NCI-H748 treated with DMSO at 0.1 percent for 48 hours (cell line): ENCODE results near the gene APOC3.

Source experiments
- DNase-seq: peaks from one replicate; lab custom pipeline; 2025; lab: John Stamatoyannopoulos, UW

APOC3 gene

DNA sequence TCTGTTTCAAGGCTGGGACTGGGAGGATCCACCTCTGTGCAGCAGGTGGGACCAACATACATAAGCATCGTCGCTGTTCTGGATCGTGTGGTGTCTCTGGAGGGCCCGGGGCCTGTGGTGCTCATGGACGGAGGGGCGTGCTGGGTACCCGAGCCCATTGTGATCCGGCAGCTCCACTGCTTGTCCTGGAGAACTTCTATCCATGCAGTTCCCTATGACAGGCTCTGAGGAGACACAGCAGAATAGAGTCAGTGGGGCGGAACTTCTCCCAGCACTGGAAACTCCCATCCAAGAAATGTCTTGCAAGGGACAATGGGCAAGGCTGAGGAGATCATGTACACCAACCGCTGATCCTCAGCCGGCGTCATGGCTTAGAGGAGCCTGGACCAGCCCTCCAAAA lies 19.4 kb downstream of the APOC3 start:
- DNase-seq, result no peak

GRCh38 chr11:116849486-116849885 lies 19.8 kb downstream of the APOC3 start:
- DNase-seq, result no peak

DNA sequence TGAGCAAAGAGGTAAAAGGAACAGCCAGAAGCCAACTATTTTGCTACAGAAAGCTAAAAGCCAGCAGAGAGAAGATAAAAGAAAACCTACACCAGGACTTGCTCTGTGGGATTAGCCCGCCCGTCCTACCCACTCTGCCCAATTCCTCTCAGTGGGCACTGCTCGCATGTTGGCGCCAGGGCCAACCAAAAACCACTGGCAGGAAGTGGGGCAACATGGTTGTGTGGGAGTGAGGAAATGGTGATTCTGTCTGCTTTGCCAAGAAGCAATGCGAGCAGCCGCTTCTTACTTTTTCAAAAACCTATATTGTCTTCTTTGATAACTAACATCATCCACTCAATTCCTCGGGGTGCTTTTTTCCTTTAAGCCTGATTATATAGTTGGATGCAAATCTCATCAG lies 21.9 kb downstream of the APOC3 start:
- no peak for DNase-seq

DNA sequence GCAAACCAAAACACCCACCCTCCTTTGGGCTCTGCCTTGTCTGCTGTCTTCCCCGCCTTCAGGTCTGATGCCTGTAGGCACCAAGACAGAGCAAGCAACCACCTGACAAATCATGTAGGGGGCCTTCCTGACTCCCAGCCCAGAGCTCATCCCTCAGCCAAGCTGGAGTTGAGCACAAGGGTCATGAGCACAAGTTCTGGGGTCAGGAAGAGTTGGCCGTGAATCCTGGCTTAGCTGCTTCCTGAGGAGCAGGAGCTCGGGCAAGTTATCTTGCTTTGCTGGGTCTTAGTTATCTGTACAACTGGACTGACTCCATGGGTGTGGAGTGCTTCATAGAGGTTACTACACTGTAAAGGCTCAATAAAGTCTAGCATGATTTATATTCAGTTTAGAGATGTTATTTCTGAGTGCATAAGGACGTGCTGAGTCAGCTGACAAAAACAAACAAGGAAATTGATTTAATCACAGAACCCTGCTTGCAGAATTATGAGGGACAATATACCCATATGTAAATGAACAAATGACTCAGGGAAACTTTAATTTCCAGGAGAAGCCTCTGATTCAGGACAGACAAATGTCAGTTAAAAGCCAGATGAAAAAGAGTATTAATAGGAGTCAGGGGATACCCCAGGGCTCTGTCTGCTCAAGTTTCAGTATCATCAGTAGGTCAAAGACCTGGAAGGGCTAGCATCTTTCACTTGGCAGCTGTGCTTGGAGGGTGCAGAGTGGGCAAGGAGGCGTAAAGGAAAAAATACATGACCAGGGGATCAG lies 22.7 kb downstream of the APOC3 start:
- no peak for DNase-seq

DNA sequence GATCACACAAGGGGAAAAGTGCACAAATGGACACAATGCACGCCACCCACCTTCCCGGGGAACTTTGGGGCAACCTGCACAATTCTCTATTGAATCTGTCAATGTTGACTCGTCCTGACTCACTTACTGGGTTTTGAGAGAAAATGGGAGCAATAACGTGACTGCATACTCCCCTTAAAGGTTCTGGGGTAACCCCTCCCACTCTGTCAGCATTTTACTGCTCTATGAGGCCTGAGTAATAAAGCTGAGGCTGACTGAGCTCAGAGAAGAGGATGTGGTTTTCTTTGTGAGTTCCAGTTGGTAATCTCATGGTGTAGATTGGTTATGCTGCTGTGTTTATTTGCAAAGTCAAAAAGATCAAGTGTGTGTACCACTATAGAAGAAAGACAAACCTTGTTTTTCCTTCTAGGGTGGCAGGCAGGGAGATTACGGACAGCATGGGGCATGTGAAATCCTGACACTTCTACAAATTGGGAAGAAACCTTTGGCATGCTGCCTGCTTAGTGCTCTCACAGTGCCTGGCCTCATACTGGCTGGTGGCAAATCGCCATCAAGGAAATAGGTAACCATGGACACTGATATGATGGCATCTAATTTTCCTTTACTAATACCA lies 23.9 kb downstream of the APOC3 start:
- no peak for DNase-seq

DNA sequence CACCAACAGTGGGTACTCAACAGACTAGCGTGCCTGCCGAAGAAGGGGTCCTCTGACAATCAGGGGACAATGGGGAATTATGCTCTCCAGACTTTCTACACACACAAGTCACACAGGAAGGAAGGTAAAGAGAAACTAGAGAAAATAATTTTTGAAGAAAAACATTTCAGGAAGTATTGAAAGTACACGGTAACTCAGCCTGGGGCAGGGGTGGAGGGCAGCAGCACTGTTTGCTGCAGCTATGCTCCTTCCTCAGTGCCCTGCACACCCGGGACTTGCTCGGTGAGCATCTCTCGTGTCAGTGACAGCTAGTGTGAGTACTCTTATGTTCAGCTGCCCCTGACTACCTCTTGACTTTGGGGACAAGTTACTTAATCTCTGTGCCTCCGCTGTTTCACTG lies 25.7 kb downstream of the APOC3 start:
- DNase-seq, result no peak

- no peak for DNase-seq
Measured at GRCh38 chr11:116856423-116856822, 26.7 kb downstream of the APOC3 start.

DNA sequence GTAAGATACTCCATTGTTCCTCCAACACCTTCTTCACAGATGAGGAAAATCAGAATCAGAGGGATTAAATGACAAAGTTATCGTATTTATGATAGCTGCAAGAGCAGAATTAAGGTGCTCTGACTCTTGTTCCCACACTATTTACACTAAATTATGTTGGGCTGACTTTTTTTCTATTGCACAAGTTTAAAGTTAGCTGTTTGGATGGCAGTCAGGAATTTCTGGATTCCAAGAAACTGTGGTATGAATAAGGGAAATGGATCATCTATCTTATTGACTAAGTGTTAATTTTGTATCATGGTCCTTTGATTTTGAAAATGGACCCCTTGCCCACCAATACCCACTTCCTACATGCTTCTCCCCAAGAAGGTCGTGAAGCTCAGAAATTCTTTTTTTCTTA lies 27.6 kb downstream of the APOC3 start:
- no peak for DNase-seq

- no peak for DNase-seq
Measured at GRCh38 chr11:116857936-116858335, 28.2 kb downstream of the APOC3 start.

DNA sequence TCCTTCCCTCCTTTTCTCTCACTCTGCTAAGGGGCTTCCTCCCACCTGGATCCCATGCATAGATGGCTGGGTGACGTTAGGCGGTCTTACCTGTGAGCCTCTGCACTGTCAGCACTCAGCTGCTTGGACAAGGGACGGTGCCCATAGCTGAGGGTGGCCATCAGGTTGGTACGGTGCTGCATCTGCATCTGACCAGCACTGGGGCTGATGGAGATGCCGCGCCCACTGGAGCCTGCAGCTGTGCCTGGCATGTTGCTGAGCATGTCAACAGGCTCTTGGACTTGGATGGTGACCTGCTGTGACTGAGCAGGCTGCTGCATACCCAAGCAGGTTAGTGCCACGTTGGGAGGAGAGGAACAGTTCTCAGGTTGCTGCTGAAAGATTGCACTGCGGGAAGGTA lies 29.5 kb downstream of the APOC3 start:
- DNase-seq, result no peak

GRCh38 chr11:116860303-116860702 lies 30.6 kb downstream of the APOC3 start:
- DNase-seq, result no peak

- DNase-seq, result no peak
Measured at GRCh38 chr11:116861539-116861938, 31.8 kb downstream of the APOC3 start.

DNA sequence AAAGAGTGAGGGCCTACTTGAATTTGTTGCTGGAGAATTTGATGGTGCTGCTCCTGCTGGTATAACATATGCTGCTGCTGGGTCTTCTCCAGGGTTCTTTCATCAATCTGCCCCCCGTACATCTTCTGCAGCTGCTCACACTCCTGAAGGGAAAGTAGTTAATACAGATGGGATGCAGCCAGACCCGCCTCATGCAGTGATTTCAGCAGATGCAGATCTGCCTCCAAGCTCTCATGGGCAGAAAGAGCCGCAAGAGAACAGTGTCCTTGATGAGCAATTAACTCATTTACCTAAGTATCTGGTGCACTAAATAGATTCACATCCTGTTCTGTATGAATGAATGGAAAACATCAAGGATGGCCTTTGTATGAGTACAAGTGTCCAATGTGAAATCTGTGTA lies 32.5 kb downstream of the APOC3 start:
- DNase-seq, result no peak

DNA sequence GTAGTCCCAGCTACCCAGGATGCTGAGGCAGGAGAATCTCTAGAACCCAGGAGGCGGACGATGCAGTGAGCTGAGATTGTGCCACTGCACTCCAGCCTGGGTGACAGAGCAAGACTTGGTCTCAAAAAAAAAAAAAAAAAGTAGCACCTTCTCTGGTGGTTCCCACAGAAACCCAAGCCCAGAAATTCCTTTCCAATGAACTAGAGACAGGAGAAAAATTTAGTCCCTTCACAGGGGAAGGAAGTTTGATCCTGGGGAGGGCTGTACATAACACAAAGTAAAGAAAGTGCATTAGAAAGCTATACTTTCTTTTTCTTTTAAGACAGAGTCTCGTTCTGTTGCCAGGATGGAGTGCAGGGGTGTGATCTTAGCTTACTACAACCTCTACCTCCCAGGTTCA lies 33.2 kb downstream of the APOC3 start:
- DNase-seq, result no peak

GRCh38 chr11:116864531-116864930 lies 34.8 kb downstream of the APOC3 start:
- DNase-seq, result no peak

DNA sequence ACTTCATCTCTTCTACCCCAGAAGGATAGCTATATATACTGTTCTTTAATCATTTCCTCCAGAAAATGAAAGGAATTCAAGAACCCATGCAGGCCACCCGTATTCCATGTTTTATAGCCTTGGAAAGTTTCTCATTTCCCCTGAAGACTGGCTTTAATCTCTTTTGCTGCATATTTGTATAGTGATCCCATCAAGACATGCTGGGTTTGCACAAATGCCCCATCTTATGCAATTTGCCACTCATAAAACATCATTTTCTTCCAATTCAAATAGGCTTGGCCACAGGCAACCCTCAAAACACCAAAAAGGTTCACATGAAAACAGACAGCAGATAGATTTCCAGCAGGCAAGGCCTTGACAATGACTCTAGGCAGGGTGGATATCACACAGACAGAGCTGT lies 36.0 kb downstream of the APOC3 start:
- DNase-seq, result no peak

DNA sequence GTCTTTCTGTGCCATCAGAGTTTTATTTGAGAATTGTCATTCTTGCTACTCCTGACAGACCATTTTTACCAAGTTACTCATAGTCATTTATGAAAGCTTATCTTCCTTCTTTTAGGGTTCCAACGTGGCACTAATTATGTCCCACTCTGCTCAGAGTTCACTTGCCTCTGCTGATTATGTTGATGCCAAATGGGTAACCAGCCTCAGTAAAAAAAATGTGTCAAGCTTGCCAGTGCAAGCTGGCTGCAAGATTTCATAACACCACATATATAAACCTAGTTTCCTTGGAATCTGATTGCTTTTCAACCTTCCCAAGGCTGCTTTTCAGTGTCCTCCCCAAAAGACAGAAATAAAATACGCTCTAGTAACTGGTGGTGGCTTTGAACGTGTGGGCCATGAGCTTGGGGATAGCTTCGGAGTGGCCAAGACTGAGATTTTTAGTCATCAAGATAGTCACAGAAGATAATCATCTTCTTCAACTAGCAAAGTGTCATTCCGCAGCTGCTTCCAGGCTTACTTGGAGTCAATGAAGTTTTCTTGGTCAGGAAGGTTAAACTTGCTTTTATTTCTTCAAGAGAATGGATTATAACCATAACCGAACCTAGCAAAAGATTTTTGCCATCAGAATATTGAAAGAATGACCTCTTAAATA lies 37.2 kb downstream of the APOC3 start:
- no peak for DNase-seq

DNA sequence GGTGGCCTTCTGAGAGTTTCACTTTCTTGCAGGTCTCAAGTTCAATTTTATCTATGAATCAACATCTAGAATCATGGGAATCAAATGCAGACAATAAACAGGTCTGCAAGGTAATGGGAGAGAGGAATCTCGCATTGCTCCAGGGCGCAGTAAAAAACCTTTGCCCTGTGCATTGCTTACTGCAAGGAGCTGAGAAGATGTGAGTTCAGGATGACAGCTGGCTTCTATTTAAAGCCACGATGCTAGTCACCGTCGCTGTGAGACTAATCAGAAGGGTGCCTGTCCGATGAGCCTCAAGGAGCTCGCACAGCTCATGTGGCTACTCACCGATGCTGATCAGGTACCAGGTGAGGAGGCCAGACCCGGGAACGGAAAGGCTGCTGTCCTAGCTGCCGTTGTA lies 37.9 kb downstream of the APOC3 start:
- no peak for DNase-seq

GRCh38 chr11:116868066-116868465 lies 38.4 kb downstream of the APOC3 start:
- no peak for DNase-seq

DNA sequence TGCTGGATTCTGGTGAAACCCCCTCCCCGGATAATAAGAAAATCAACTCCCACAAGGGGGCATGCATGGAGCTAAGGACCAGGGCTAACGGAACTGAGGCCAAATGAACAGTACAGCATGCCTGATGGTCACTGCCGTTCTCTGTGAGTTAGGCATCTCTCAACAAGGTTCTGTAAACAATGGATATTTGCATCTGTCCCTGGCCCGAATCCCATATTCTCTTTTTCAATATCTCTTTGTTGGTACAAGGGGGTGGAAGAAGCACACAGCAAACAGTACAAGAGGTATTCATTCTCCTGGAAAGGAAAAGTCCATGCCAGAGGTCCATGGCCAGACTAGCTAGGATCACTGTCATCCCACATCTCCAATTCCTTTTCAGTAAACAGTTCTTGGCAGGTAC lies 39.9 kb downstream of the APOC3 start:
- no peak for DNase-seq

DNA sequence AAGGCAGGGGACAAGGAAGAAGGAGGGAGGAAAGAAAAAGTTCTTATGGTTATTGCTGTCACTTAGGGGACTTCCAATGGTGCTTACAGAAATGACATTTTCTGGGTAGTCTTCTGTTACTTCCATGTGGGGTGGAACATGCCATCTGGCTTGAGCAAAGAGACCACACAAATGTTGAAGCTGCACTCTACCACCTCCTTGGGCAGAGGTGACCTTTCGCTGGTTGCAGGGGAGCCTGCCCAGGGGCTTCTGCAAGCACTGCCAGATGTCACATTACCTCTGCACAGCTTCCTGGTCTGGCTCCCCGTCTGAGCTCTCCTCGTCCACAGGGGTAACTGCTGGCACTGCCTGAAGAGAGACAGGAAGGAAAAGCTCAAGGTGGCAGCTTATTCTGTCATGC lies 40.3 kb downstream of the APOC3 start:
- no peak for DNase-seq

GRCh38 chr11:116871248-116871647 lies 41.5 kb downstream of the APOC3 start:
- DNase-seq, result no peak

DNA sequence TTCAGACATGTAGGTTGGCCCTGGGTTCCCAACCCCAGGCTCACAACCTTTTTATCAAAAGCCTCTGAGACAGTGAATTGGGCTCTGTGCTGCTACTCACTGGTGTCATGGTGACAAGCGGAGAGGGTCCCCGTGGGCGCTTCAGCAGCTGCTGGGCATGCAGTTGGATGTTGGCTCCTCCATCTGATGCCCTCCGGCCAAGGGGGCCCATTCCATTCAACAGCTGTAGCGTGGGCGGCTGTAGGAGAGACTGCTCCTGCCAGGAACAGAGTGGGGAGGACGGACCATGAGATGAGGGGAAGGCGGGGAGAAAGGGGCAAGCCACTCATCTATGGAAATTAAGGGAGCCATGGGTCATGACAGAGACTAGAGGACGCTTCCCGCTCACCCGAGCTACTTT lies 43.7 kb downstream of the APOC3 start:
- DNase-seq, result no peak

- DNase-seq, result no peak
Measured at GRCh38 chr11:116874251-116874650, 44.5 kb downstream of the APOC3 start.
